Stimulated activated CD8-positive, alpha-beta memory T cell treated with anti-CD3 and anti-CD28 coated beads, Interleukin-12 subunit alpha, Interleukin-12 subunit beta, amount 100 ng/mL, for 4 hours (primary cell): ENCODE data around the gene LRRC59.
"Not testable (repeated sequence)": the region's sequence is repeated elsewhere in the genome, so short reads cannot be mapped to it uniquely, and the experiment has no call there.

Experiments
- DNase-seq: peaks from one replicate; pipeline ENCODE4 v3.0.0-alpha.2; 2020; ENCODE audit warnings: low read depth

Gene LRRC59

DNA sequence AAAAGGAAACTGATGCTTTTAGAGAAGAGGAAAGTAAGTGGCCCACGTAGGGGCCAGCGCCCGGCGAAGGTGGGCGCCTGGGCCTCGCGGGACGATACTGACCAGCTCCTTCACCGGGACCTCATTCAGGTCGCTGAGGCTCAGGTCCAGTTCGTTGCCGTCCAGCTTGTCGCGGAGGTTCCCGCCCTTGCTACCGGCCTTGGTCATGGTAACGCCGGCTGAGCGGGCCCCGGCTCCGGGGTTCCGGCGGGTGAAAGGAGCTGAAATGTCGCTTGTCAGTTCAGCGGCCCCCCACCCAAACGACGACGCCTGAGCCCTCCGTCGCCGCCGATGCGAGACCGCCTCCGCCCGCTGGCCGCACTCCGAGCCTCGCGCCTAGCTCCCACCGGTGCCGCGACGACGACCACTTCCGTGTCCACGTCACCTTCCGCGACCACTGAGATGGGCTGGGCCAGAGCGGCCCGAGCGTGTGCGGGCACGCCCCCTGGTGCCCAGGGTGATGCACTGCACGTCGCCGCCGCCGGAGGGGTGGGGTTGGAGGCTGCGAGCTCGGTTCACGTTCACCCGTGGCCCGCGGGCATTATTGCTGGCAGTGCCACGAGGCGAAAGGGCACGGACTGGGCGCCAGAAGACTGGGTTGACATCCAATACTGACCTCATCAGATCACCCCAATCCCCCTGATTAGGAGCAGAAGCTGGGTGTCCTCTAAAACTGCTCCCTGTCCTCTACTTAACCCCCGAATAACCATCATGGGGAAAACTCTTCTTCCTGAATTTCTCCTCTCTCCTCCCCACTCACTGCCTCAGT lies at the start of gene LRRC59:
Gene LRRC59 (minus strand): TSS at position 413 of the 808 bp plus-strand sequence. CDS start 206 bp downstream, at position 207.
- peak; percentile 87 for DNase-seq

DNA sequence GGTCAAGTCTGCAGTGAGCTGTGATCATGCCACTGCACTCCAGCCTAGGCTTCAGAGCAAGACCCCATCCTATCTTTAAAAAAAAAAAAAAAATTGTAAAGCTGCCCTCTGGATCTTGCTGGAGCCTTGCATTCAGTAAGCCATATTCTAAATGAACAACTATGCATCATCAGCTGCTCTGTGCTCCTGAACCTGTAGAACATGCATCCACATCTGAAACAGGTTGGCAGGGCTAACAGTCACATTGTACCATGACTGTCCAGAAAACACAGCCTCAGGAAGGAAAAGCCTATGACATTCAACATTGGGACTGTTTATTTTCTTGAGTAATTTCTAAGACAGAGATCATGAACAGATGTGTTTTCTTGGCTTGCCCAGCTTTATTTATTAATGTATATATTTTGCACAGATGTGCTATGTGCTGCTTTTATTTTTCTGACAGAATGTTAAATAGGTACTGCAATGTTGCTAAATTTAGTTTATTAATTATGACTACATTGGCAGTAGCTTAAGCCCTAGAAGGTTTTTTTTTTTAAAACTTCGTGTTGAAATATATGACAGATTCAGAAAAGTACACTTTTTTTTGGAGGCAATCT lies 48.5 kb upstream of the LRRC59 start:
- DNase-seq = no peak

DNA sequence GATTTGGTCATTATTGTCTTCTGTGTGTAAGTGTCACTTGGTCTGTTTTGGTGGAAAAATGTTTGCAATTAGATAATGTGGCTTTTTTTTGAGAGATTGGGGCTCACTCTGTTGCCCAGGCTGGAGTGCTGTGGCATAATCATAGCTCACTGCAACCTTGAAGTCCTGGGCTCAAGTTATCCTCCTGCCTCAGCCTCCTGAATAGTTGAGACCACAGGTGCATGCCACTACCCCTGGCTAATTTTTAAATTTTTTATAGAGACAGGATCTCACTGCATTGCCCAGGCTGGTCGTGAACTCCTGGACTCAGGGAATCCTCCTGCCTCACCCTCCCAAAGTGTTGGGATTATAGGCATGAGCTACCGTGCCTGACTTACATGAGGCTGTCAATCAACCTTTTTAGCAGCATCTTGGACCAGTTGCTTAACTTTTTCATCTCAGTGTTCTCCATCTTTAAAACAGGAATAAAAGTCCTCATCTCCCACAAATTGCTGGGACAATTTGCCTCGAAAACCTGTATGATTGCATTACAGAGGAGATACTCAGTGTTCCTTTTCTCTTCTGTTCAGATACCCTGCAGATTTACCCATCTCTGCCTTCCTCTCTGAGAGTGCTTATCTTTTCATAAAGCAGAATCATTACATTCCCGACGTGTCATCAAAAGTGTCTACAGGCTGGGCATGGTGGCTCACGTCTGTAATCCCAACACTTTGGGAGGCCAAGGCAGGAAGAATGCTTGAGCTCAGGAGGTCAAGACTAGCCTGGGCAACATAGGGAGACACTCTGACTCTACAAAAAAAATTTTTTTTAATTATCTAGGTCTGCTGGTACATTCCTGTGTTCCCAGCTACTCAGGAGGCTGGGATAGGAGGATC lies 47.8 kb upstream of the LRRC59 start:
- no peak for DNase-seq

GRCh38 chr17:50443505-50443974 lies 46.2 kb upstream of the LRRC59 start:
- DNase-seq = no peak

DNA sequence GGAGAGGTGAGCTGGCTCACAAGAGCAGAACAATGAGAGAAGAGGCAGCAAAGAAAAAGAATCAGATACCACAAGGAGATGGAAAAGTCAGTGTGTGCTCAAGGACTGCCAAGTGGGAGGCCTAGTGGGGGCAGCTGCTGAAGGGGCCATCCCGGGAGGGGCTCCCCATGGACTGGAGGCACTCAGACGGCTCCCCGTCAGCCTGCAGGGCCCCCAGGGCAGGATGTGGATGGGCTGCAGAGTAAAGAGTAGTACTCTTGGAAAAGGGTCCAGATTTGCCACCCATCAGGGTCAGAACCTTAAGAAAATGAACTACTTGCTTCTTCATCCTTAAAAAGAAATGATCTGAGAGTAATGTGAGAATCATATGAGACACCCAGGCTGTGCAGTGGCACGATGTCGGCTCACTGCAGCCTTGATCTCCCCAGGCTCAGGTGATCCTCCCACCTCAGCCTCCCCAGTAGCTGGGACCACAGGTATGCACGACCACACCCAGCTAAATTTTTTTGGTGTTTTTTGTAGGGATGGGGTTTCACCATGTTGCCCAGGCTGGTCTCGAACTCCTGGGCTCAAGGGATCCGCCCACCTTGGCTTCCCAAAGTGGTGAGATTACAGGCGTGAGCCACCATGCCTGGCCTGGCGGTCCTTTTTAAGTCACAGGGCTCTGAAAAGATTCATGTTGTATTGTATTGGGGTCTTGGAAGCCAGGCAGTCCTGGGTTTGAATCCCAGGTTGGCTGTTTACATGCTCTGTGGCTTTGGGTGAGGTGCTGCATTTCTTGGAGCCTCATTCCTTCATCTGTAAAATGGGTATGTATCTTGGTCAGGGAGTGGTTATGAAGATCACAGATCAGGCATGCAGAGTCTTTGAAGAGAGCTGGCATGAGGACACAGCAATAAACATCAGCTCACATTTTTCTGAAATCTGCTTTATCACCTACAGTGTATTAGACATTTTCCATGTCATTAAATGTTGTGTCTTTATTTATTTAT lies 43.8 kb upstream of the LRRC59 start:
- no peak for DNase-seq

DNA sequence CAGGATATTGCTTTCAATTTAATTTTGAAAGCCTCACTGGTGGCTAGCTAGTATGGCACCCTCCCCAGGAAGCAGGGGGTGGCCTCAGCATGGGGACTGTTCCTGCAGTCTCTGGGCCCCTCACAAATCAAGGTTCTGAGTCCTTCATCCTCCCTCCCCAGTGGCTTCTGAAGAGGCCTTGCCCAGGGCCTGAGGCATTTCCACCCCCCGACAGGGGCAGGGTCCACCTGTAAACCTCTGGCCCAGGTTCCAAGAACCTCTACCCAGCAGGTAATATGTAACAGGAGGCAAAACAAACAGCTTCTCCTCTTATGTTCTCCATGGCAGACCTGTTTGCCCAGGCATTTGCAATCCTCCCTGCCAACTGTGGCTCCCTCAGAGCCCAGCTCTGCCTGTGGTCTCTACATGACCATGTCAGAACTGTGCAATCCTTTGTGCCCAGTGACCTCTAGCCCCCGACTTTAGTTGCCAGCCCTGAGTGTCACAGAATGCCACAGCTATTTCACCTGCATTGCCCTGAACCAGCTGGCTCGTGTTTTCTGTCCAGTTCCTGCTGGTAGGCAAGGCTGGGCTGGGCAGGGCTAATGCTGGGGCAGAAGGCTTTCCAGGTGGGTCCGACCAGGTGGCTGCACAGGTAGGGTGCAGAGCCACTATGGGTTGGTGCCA lies 43.0 kb upstream of the LRRC59 start:
- DNase-seq = no peak

DNA sequence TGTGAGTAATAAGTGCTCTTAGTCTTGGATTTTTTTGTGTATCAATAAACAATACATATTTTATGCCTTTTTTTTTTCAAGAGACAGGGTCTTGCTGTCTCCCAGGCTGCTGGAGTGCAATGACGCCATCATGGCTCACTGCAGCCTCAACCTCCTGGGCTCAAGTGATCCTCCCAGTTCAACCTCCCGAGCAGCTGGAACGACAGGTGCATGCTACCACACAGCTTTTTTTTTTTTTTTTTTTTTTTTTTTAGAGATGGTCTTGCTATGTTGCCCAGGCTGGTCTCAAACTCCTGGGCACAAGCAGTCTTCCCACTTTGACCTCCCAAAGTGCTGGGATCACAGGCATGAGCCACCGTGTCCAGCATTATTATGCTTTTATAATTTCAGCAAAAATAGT lies 41.7 kb upstream of the LRRC59 start:
- DNase-seq = no peak

GRCh38 chr17:50437409-50437808 lies 40.1 kb upstream of the LRRC59 start:
- DNase-seq = no peak

DNA sequence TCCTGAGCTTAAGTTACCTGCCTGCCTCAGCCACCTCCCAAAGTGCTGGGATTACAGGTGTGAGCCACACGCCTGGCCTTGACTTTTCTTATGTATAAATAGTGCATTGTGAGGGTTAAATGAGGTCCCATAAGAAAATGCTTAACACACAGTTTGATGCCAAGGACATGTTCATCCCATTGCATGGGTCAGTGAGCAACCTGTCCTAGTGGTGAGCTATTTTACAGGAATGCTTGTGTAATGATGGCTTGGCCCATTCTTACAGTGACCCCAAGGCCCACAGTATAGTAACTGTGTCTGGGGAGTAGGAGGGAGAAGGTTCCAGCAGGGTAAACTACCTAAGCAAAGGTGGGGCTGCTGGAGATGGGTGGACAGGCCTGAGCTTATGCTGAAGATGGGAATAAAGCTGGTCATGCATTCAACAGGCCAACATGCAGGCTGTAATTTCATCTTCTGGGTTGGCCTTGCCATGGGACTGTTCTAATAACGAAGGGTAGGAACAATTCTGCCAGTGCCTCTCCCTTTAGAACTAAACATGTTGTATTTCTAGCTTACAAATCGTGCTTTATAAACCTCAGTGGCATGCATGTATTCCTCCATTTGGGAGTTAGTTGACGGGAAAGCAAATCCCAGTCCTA lies 34.9 kb upstream of the LRRC59 start:
- no peak for DNase-seq

DNA sequence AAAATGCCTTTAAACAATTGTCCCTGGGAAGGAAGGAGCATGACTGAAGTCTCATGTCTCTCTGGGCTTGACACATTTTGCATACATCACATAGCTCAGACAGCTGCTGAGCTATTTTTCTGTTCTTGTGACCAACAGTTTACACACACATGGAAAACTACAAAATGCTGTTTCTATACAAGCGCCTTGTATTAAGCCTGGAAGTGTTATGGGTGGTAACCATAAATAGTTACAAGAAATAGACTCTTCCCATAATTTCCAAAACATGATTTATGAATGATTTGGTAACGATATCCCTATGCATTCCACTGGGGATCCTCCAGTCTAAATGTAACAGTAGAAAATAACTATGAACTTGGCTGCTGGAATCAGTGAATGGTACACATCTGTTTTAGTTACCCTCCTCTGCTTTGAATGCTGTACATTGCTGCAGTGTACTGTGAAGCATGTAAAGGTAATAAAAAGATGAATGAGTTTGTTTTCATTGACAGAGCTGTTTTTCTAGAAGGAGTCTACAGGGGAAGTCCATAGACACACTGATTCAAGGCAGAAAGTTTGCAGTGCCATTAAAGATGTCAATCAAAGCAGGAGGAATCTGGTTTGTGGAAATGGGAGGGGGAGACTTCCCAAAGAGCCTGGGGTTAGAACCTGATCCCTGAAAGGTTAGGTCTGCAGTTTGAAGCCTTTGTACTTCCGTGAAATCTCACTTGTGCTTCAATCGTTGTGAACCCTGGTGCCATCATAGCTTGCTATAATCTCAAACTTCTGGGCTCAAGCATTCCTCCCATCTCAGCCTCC lies 33.7 kb upstream of the LRRC59 start:
- DNase-seq = no peak

- DNase-seq = no peak
Observed at GRCh38 chr17:50429793-50430192, 32.5 kb upstream of the LRRC59 start.

- no peak for DNase-seq
Observed at GRCh38 chr17:50428831-50429424, 31.6 kb upstream of the LRRC59 start.

DNA sequence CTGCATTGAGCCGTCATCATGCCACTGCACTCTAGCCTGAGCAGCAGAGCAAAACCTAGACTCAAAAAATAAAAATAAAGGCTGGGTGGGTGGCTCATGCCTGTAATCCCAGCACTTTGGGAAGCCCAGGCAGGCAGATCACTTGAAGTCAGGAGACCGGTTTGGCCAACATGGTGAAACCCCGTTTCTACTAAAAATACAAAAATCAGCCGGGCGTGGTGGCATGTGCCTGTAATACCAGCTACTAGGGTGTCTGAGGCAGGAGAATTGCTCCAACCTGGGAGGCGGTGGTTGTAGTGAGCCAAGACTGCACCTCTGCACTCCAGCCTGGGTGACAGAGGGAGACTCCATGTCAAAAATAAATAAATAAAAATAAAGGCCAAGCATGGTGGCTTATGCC lies 30.8 kb upstream of the LRRC59 start:
- DNase-seq = not testable (repeated sequence)

- DNase-seq = no peak
Observed at GRCh38 chr17:50426814-50427787, 29.8 kb upstream of the LRRC59 start.

DNA sequence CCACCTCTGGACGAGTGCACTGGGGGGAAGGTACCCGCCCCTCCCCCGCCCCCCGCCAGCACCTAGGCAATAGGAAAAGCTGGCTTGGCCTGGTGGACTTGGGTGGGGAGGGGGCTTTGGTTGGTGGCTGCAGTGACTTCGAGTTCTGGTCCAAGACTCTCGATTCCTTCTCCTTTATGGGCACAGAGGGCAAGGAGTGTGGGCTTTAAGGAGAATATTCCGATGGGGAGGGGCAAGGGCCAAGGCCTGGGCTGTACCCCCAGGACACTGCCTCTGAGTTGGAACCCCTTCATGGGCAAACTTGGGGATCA lies 29.1 kb upstream of the LRRC59 start:
- no peak for DNase-seq

- peak; percentile 37 for DNase-seq
Observed at GRCh38 chr17:50425682-50426471, 28.6 kb upstream of the LRRC59 start, which contains the start of gene ACSF2. TSS of gene ACSF2 (plus strand) at chr17:50426218. CDS start at chr17:50426262, 44 bp downstream.
